ENCODE data around the gene ATP6V0B. TPM values are rescaled to one million over a fixed set of nuclear protein-coding genes. Genes with fewer than 3 reads are reported as not detected.

The ATP6V0B gene
- total RNA-seq: 80.9 TPM
- long read RNA-seq, transcript ATP6V0B-205 (8 exons, 1,298 nt): major isoform, 57 of 75 reads
- long read RNA-seq, transcript ATP6V0B-201 (7 exons, 944 nt): minor isoform, 8 of 75 reads
- long read RNA-seq, partial matches to known transcripts: 5 of 75 reads
- long read RNA-seq, other reads (novel, unspliced or antisense): 4 of 75 reads

- intact Hi-C loops (cut with DNase I): no loop called here
- ATAC-seq (ENCODE audit: poor library complexity) (peak; percentile 92), DNase-seq (peak; percentile 99)
Observed at GRCh38 chr1:43974443-43975248, at the start of gene ATP6V0B. TSS of gene ATP6V0B (plus strand) at chr1:43974960. CDS start at chr1:43975041, 81 bp downstream.

DNA sequence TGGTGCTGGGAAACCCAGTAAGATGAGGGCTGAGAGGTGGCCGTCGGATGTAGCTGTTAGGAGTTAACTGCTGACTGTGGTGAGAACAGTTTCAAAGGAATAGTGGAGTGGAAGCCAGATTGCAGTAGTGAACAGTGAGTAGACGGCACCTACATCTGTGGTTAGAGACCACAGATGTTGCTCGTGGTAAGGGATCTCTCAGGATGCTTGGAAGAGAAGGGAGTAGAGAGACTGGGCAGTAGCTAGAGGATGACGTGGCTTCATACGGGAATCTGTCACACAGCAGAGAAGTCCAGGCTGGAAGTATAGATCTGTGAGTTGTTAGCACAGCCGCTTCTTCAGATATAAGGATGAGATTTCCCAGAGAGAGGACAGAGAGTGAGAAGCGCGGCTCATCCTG lies 48.9 kb upstream of the ATP6V0B start:
- DNase-seq (no peak), ATAC-seq (ENCODE audit: poor library complexity) (no peak)
- intact Hi-C loops (cut with DNase I): no loop called here

GRCh38 chr1:43930168-43930948 lies 44.4 kb upstream of the ATP6V0B start:
- ATAC-seq (ENCODE audit: poor library complexity): no peak
- intact Hi-C loops (cut with DNase I): loop anchor here (10.0 kb wide), 1 partner anchor 406 kb away; no protein-coding TSS in a partner anchor
- DNase-seq: no peak

DNA sequence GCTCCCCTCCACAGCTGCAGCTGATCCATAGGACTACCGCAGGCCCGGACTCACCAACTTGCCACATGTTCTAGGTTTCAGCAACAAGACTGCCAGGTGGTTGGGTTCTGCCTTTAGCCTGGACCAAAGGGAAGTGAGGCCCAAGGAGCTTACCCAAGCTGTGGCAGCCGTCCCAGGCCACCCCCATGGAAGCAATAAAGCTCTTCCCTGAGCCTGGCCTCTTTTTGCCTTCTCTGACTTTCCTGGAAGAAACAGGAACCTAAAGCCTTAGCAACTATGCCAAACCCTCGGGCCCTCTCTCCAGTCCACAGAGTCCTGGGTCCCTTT lies 43.8 kb upstream of the ATP6V0B start:
- no peak for DNase-seq
- ATAC-seq (ENCODE audit: poor library complexity): no peak
- intact Hi-C loops (cut with DNase I): loop anchor here (10.0 kb wide), 1 partner anchor 406 kb away; no protein-coding TSS in a partner anchor

DNA sequence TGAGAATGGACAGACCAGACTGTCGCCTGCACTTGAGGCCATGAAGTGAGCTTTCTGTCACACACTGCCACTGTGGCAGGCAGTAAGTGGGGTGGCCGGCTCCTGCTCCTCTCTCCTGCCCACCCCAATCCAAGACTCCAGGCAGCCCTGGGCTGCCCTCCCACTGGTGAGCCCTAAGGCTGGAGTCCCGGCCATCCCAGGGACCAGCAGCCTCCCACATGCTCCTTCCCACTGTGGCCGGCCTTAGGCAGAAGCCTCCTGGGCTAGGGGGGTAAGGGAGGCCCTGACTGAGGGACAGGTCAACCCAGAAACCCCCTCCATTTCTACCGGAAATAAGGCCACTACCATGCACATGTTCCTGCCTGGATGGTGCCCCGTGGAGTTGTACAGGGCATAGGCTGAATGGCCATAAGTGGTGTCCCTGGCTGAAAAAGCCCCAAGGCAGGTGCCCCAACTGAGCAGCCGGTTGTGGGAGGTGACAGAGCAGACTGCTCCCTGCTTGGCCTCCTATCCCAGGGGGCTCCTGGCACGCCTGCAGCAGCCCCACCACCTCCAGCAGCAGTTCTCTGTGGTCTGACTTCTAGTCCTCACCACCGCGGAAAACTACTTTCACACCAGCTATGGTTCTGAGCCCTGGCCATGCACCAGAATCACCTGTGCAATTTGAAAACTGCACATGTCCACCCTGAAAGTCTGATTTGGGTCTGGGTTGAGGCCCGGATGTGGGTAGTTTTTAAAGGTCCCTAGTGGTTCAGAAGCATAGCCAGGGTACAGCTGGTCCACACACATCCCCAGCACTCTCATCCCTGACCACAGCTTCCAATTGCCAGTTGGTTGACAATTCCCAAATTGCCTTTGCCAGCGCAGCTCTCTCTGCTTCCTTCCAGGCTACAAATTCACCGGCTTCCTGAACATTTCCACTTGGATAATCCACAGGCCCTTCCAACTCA lies 42.8 kb upstream of the ATP6V0B start:
- DNase-seq: no peak
- intact Hi-C loops (cut with DNase I): loop anchor here (10.0 kb wide), 1 partner anchor 407 kb away; no protein-coding TSS in a partner anchor
- ATAC-seq (ENCODE audit: poor library complexity): no peak

DNA sequence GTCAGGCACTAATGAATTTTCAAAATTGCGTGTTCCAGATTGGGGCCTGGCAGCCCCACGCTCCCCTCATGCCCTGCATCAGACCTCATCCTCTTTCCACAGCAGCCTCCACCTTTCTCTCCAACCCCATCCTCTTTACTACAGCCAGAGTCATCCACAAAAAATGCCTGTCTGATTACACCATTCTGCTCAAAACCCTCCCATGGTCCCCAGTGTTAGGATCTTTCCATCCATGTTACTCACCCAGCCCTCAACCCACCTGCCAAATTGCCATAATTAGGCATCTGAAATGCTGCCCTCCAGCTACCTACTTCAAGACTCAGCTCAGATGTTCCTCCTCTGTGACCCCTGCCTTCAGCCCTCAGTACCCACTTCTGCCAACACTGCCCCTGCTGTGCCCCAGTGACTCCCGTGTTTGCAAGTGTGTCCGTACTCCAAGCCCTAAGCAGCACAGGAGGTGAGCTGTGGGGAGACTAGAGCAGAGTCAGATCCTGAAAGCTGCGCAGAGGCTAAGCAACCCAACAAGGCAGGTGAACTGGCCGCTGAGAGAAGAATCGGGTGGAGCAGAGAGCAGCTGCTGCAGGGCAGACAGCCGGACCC lies 41.9 kb upstream of the ATP6V0B start:
- ATAC-seq (ENCODE audit: poor library complexity) (no peak), DNase-seq (no peak)
- intact Hi-C loops (cut with DNase I): loop anchor here (10.0 kb wide), 1 partner anchor 408 kb away; no protein-coding TSS in a partner anchor

DNA sequence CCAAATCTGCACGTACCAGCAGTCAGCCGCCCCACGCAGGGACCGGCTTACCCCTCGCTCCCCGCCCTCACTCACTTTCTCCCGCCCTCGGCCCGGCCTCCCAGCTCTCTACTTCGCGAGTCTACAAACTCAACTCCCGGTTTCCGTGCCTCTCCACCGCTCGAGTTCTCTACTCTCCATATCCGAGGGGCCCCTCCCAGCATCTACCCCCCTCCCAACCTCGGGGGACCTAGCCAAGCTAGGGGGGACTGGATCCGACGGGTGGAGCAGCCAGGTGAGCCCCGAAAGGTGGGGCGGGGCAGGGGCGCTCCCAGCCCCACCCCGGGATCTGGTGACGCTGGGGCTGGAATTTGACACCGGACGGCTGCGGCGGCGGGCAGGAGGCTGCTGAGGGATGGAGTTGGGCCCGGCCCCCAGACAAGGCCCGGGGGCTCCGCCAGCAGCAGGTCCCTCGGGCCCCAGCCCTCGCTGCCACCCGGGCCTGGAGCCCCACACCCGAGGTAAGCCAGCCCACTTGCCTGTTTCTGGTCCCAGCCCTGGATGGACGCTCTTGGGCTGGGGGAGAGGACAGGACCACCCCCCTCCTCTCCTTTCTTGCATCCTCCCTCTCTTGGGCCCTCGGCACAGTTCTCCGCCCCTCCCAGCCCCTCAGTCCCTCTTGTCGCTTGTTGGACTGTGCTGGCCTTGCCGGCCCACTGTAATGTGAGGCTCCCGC lies 41.2 kb upstream of the ATP6V0B start, which contains the start of gene ARTN:
Gene ARTN, plus strand, starts transcription at position 416 of the 715 bp plus-strand sequence. CDS start 1,856 bp downstream, outside the sequence.
- ATAC-seq (ENCODE audit: poor library complexity) (peak; percentile 14), DNase-seq (no peak)
- intact Hi-C loops (cut with DNase I): loop anchor here (2.0 to 10.0 kb wide), 2 partner anchors 169 to 409 kb away; no protein-coding TSS in a partner anchor

GRCh38 chr1:43934101-43934985 lies 40.4 kb upstream of the ATP6V0B start:
- intact Hi-C loops (cut with DNase I): loop anchor here (2.0 to 10.0 kb wide), 2 partner anchors 170 to 410 kb away; no protein-coding TSS in a partner anchor
- ATAC-seq (ENCODE audit: poor library complexity) (peak; percentile 62), DNase-seq (peak; percentile 74)

DNA sequence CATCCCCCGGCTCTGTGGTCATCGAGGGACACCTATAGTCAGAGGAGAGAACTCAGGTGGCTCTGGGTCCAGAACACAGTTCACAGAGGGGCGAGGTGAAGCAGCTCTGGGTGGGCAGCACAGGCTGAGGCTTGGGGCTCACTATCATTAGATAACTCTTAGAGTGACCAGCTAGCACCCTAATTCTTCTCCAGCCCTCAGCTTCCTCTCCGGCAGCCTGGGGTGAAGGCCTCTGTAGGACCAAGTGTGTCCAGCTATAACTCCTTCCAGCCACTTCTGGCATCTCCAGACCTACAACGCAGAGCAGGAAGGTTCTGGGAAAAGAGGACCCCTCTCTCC lies 39.8 kb upstream of the ATP6V0B start:
- ATAC-seq (ENCODE audit: poor library complexity): no peak
- intact Hi-C loops (cut with DNase I): loop anchor here (2.0 to 10.0 kb wide), 2 partner anchors 170 to 410 kb away; no protein-coding TSS in a partner anchor
- DNase-seq: no peak

GRCh38 chr1:43935711-43936427 lies 38.9 kb upstream of the ATP6V0B start:
- DNase-seq: no peak
- no peak for ATAC-seq (ENCODE audit: poor library complexity)
- intact Hi-C loops (cut with DNase I): loop anchor here (2.0 to 10.0 kb wide), 2 partner anchors 171 to 411 kb away; no protein-coding TSS in a partner anchor

- peak; percentile 64 for DNase-seq
- intact Hi-C loops (cut with DNase I): loop anchor here (10.0 kb wide), 1 partner anchor 412 kb away; no protein-coding TSS in a partner anchor
- peak; percentile 46 for ATAC-seq (ENCODE audit: poor library complexity)
Observed at GRCh38 chr1:43936431-43937151, 38.2 kb upstream of the ATP6V0B start.

DNA sequence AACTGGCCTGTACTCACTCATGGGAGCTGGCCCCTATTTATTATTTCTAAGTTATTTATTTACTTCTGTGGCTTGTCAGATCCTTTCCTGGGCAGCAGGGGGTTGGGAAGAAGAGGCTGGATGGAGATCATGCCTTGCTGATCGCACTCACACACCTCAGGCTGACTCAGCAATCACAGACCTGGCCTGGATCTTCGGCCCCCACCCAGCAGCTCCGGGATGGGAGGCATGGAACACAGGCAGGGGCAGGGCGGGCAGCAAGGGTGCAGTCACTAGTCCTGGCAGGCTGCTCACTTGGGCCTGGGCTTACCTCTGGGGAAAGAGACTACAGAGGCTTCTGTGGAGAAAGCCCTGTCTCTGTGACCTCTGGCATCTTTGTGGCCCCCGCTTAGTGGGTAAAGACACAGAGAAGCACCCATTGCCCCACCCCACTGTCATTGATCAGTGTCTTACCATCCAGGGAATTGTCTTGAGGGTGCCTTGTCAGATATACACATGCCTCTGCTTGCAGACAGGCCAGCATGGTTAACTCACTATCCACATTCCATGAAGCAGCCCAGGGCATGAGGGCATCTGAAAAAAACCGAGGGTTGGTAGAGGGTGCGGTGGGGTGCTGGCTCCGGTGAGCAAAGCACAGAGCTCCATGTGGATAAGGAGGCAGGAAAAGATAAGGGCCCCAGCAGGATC lies 37.4 kb upstream of the ATP6V0B start:
- no peak for DNase-seq
- no peak for ATAC-seq (ENCODE audit: poor library complexity)
- intact Hi-C loops (cut with DNase I): loop anchor here (10.0 kb wide), 1 partner anchor 413 kb away; no protein-coding TSS in a partner anchor

- no peak for DNase-seq
- intact Hi-C loops (cut with DNase I): loop anchor here (10.0 kb wide), 1 partner anchor 414 kb away; no protein-coding TSS in a partner anchor
- ATAC-seq (ENCODE audit: poor library complexity): no peak
Observed at GRCh38 chr1:43938383-43938782, 36.4 kb upstream of the ATP6V0B start.

Data from Right ventricle myocardium superior (tissue), 1 donor.